ENCODE results near the gene POU2AF2. TPM values are rescaled to one million over a fixed set of nuclear protein-coding genes. Genes with fewer than 3 reads are reported as not detected.

Gene POU2AF2
- polyA plus RNA-seq, 3 donors, result not detected

- no peaks in the 10 kb centered on the region for H3K9me3 Mint-ChIP-seq
- Histone ChIP-seq H4K20me1 (ENCODE audit: insufficient read depth, low read length) (no peaks in the 10 kb centered on the region), H3K27me3 (ENCODE audit: control insufficient read depth in 2 of 2, insufficient read depth in 2 of 2, low read length in 2 of 2) (no peaks in the 10 kb centered on the region), H3K9me3 (replicated peaks in 1 of 2; ENCODE audit: control insufficient read depth in 1 of 2, insufficient read depth in 1 of 2, low read length in 2 of 2) (no peaks in the 10 kb centered on the region), H3K9ac (ENCODE audit: insufficient read depth, low read length, poor library complexity, severe bottlenecking) (no peak overlapping the region), H3K79me2 (ENCODE audit: insufficient read depth, low read length) (no peaks in the 10 kb centered on the region), H3K4me1 (ENCODE audit: control insufficient read depth in 1 of 2, insufficient read depth in 2 of 2, low read length in 2 of 2) (no peaks in the 10 kb centered on the region), H3K4me2 (replicated peaks; ENCODE audit: extremely low read depth, low read length, poor library complexity, severe bottlenecking) (no peak overlapping the region), H3K36me3 (replicated peaks in 1 of 2; ENCODE audit: control insufficient read depth in 1 of 2, insufficient read depth in 2 of 2, low read length in 2 of 2) (no peaks in the 10 kb centered on the region), H2AFZ (ENCODE audit: insufficient read depth, low read depth, low read length, poor library complexity, severe bottlenecking) (no peak overlapping the region), H3K27ac (ENCODE audit: low read depth in 1 of 2, low read length in 2 of 2) (no peak overlapping the region), H3K4me3 (replicated peaks in 1 of 3; ENCODE audit: low read depth in 2 of 3, low read length in 3 of 3) (no peak overlapping the region)
- DNase-seq, result no peak
- no peak for TF ChIP-seq CTCF (IDR thresholded peaks at IDR 0.05)
- H3K4me1 Mint-ChIP-seq, result no peaks in the 10 kb centered on the region
- no peak overlapping the region for H3K4me3 Mint-ChIP-seq
- intact Hi-C loops (cut with micrococcal nuclease), result no loop called here
- no peak overlapping the region for H3K27ac Mint-ChIP-seq
- peaks cover 0 to 1% (median 0%) of the 10 kb centered on the region in 3 donors for H3K27me3 Mint-ChIP-seq (ENCODE audit: low read depth in 3 of 3)
- H3K36me3 Mint-ChIP-seq, result no peaks in the 10 kb centered on the region
These were observed 41.3 kb upstream of the POU2AF2 start for GRCh38 chr11:111204211-111204610.

- Mint-ChIP-seq H3K36me3 (no peaks in the 10 kb centered on the region), H3K27ac (no peak overlapping the region), H3K4me1 (no peaks in the 10 kb centered on the region), H3K27me3 (ENCODE audit: low read depth in 3 of 3) (no peaks in the 10 kb centered on the region), H3K9me3 (no peaks in the 10 kb centered on the region), H3K4me3 (no peak overlapping the region)
- Histone ChIP-seq H3K27ac (ENCODE audit: low read depth in 1 of 2, low read length in 2 of 2) (no peak overlapping the region), H3K9ac (ENCODE audit: insufficient read depth, low read length, poor library complexity, severe bottlenecking) (no peak overlapping the region), H3K4me2 (replicated peaks; ENCODE audit: extremely low read depth, low read length, poor library complexity, severe bottlenecking) (no peak overlapping the region), H2AFZ (ENCODE audit: insufficient read depth, low read depth, low read length, poor library complexity, severe bottlenecking) (no peak overlapping the region), H3K27me3 (ENCODE audit: control insufficient read depth in 2 of 2, insufficient read depth in 2 of 2, low read length in 2 of 2) (no peaks in the 10 kb centered on the region), H3K4me1 (ENCODE audit: control insufficient read depth in 1 of 2, insufficient read depth in 2 of 2, low read length in 2 of 2) (no peaks in the 10 kb centered on the region), H3K9me3 (replicated peaks in 1 of 2; ENCODE audit: control insufficient read depth in 1 of 2, insufficient read depth in 1 of 2, low read length in 2 of 2) (no peaks in the 10 kb centered on the region), H3K4me3 (replicated peaks in 1 of 3; ENCODE audit: low read depth in 2 of 3, low read length in 3 of 3) (no peak overlapping the region), H3K36me3 (replicated peaks in 1 of 2; ENCODE audit: control insufficient read depth in 1 of 2, insufficient read depth in 2 of 2, low read length in 2 of 2) (no peaks in the 10 kb centered on the region), H3K79me2 (ENCODE audit: insufficient read depth, low read length) (no peaks in the 10 kb centered on the region), H4K20me1 (ENCODE audit: insufficient read depth, low read length) (no peaks in the 10 kb centered on the region)
- WGBS (ENCODE audit: insufficient coverage), result 100% methylated on average over 1 of the region's 3 CpGs
- no peak for TF ChIP-seq CTCF (IDR thresholded peaks at IDR 0.05)
- DNase-seq, result no peak
- intact Hi-C loops (cut with micrococcal nuclease), result no loop called here
These were observed 39.7 kb upstream of the POU2AF2 start for GRCh38 chr11:111205632-111206385.

All from CD14-positive monocyte (primary cell).